ENCODE measurements around the gene PMM1. TPM values are rescaled to one million over a fixed set of nuclear protein-coding genes. Genes with fewer than 3 reads are reported as not detected.

Gene PMM1
- polyA plus RNA-seq, 1 experiment, result 60.7 TPM

DNA sequence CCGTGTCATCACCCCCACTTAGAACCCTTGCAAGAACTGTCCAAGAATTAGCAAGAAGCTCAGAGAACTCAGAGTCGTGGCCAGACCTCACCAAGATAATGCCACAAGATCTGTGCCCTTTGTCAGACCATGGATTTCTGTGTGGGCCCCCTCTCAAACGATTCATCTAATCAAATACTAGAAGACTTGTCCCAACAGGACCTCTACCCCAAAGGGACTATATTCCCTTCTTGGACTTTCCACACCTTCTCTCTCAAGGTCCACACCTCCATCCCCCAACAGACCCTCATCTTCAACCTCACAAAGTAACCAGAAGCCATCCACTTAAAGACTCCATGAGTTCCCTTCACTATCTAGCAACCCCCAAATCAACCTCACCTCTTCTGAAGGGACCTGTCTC lies 48.2 kb downstream of the PMM1 start:
- ChIA-PET CTCF (interaction anchor here (1.2 to 3.7 kb wide), 3 partner anchors 9 to 138 kb away, joined by 5 to 16 read pairs (median 16); no protein-coding TSS in a partner anchor), POLR2A (interaction anchor here (0.9 to 1.0 kb wide), 2 partner anchors 48 to 160 kb away, joined by 3 to 5 read pairs; partner anchors contain the start of genes PMM1 and TEF)
- TF ChIP-seq, protein P1, sequence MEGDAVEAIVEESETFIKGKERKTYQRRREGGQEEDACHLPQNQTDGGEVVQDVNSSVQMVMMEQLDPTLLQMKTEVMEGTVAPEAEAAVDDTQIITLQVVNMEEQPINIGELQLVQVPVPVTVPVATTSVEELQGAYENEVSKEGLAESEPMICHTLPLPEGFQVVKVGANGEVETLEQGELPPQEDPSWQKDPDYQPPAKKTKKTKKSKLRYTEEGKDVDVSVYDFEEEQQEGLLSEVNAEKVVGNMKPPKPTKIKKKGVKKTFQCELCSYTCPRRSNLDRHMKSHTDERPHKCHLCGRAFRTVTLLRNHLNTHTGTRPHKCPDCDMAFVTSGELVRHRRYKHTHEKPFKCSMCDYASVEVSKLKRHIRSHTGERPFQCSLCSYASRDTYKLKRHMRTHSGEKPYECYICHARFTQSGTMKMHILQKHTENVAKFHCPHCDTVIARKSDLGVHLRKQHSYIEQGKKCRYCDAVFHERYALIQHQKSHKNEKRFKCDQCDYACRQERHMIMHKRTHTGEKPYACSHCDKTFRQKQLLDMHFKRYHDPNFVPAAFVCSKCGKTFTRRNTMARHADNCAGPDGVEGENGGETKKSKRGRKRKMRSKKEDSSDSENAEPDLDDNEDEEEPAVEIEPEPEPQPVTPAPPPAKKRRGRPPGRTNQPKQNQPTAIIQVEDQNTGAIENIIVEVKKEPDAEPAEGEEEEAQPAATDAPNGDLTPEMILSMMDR (IDR thresholded peaks at IDR 0.05; ENCODE audit: low read depth, low read length), result no peak
- DNase-seq (ENCODE audit: low read depth, low spot score), result no peak
- H3K27me3 ChIP-seq (ENCODE audit: control insufficient read depth, insufficient read depth, low read length), result no peaks in the 10 kb centered on the region
- no peak overlapping the region for H3K27ac ChIP-seq (ENCODE audit: low read depth, low read length)
- H3K4me3 ChIP-seq (ENCODE audit: low read depth, low read length), result 0 out of 2 replicates have a peak overlapping the region, but pooled peaks have one; percentile 1
- H3K9me3 ChIP-seq (ENCODE audit: control insufficient read depth, insufficient read depth, low read length), result no peaks in the 10 kb centered on the region; the same call in 1 of the 2 replicates

DNA sequence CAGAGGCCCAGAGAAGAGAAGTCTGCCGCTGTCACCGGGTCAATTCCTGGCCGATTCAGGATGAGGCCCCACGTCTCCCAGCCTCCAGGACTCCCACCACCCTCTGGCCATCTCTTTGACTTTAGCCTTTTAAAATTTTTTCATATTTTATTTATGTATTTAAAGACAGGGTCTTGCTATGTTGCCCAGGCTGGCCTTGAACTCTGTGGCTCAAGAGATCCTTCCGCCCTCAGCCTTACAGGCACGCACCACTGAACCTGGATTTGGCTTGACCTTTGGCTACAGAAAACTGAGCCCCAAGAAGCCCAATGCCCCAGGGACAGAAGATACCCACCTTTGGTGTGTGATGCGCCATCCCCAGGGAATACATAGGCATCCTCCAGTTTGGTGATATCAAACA lies 49.3 kb downstream of the PMM1 start:
- TF ChIP-seq, protein P1 (IDR thresholded peaks at IDR 0.05; ENCODE audit: low read depth, low read length), result no peak
- POLR2A ChIA-PET, result no interaction called here
- no peak overlapping the region for H3K27ac ChIP-seq (ENCODE audit: low read depth, low read length)
- CTCF ChIA-PET, result no interaction called here
- DNase-seq (ENCODE audit: low read depth, low spot score), result no peak
- no peak overlapping the region for H3K4me3 ChIP-seq (ENCODE audit: low read depth, low read length)
- no peaks in the 10 kb centered on the region; the same call in 1 of the 2 replicates for H3K9me3 ChIP-seq (ENCODE audit: control insufficient read depth, insufficient read depth, low read length)
- H3K27me3 ChIP-seq (ENCODE audit: control insufficient read depth, insufficient read depth, low read length), result no peaks in the 10 kb centered on the region

DNA sequence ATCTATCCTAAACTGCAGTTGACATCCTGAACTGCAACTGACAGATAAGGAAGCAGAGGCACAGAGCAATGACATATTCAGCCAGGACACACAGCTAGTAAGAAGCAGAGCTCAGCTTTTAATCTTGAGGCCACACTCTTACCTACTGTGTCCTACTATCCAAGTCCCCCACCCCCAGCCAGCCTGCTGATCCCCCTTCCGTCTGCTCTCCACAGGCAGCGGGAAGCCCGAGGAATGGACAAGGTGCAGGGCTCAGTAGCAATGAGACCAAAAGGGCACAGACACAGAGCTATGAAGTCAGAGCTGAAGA lies 49.7 kb downstream of the PMM1 start:
- ChIA-PET CTCF (no interaction called here), POLR2A (no interaction called here)
- H3K27ac ChIP-seq (ENCODE audit: low read depth, low read length), result no peak overlapping the region
- H3K4me3 ChIP-seq (ENCODE audit: low read depth, low read length), result no peak overlapping the region
- H3K27me3 ChIP-seq (ENCODE audit: control insufficient read depth, insufficient read depth, low read length), result no peaks in the 10 kb centered on the region
- DNase-seq (ENCODE audit: low read depth, low spot score), result no peak
- TF ChIP-seq, protein P1 (IDR thresholded peaks at IDR 0.05; ENCODE audit: low read depth, low read length), result no peak
- no peaks in the 10 kb centered on the region; the same call in 1 of the 2 replicates for H3K9me3 ChIP-seq (ENCODE audit: control insufficient read depth, insufficient read depth, low read length)

DNA sequence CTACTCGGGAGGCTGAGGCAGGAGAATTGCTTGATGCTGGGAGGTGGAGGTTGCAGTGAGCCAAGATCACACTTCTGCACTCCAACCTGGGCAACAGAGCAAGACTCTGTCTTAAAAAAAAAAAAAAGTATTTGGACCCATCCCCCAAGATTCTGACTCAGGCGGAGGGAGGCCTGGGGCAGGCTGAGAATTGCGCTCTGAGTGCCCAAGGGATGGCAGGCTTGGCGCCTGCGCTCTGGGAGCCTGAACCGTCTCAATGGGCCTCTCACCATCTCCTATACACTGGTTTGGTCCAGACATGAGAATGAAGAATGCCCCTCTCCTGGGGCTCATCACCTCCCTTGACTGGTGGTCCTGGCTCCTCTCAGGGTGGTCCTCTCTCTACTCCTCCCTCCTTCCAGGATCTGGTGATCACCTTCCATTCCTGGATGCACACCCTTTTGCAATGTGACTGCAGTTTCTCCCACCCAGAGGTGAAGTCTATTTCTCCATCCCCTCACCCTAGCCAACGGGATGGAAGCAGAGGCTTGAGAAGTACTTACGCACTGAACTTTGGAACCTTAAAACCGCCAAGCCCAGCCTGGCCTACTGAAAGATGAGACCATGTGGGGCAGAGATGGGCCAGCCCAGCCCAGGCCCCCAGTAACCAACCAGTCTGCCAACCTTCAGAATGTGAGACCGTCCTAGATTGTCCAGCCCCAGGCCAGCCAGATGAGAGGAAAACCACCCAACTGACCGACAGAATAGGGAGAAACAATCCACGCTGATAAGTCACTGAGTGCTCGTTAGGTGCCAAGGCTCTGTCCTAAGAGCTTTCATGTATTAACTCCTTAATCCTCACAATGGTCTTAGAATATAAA lies 50.3 kb downstream of the PMM1 start:
- H3K9me3 ChIP-seq (ENCODE audit: control insufficient read depth, insufficient read depth, low read length), result no peaks in the 10 kb centered on the region; the same call in 1 of the 2 replicates
- no peak overlapping the region for H3K27ac ChIP-seq (ENCODE audit: low read depth, low read length)
- TF ChIP-seq, protein P1 (IDR thresholded peaks at IDR 0.05; ENCODE audit: low read depth, low read length), result no peak
- no peaks in the 10 kb centered on the region for H3K27me3 ChIP-seq (ENCODE audit: control insufficient read depth, insufficient read depth, low read length)
- DNase-seq (ENCODE audit: low read depth, low spot score), result no peak
- POLR2A ChIA-PET, result no interaction called here
- CTCF ChIA-PET, result interaction anchor here (0.7 kb wide), 1 partner anchor 17 kb away, joined by 3 read pairs; no protein-coding TSS in a partner anchor
- H3K4me3 ChIP-seq (ENCODE audit: low read depth, low read length), result no peak overlapping the region

DNA sequence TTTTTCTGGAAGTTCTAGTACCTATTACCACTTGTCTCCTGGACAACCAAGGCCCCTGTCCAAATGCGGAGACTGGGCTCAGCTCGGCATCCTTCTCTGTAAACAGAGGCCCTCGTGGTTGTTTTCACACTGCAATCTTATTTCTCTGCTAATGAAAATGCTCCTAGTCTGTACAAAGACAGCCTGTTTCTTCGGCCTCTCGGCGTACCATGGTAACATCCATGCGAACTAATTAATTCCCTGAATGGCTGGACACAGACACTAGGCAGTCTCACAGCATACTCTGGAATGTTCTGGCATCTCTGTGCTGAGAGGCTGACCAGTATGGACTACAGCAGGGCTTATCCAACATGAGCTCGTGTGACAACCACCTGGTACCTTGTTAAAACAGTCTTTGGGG lies 51.1 kb downstream of the PMM1 start:
- no peaks in the 10 kb centered on the region for H3K27me3 ChIP-seq (ENCODE audit: control insufficient read depth, insufficient read depth, low read length)
- H3K27ac ChIP-seq (ENCODE audit: low read depth, low read length), result no peak overlapping the region
- POLR2A ChIA-PET, result no interaction called here
- no peak overlapping the region for H3K4me3 ChIP-seq (ENCODE audit: low read depth, low read length)
- CTCF ChIA-PET, result interaction anchor here (0.7 kb wide), 1 partner anchor 17 kb away, joined by 3 read pairs; no protein-coding TSS in a partner anchor
- TF ChIP-seq, protein P1 (IDR thresholded peaks at IDR 0.05; ENCODE audit: low read depth, low read length), result no peak
- no peaks in the 10 kb centered on the region; the same call in 1 of the 2 replicates for H3K9me3 ChIP-seq (ENCODE audit: control insufficient read depth, insufficient read depth, low read length)
- DNase-seq (ENCODE audit: low read depth, low spot score), result no peak

Measured in AG04450 (cell line).